Activated CD4-positive, alpha-beta T cell treated with anti-CD3 and anti-CD28 coated beads, Interleukin-2, Interleukin-4, amounts not matched to agents 100 ng/mL and 50 ng/mL, durations not matched to agents 16 hours and 8 hours (primary cell): ENCODE results near the gene FOXO6.

Source experiments
- DNase-seq: peaks from one replicate; pipeline ENCODE4 v3.0.0-alpha.2; 2020; ENCODE audit warnings: low spot score

FOXO6 gene

GRCh38 chr1:41404308-41404761 lies 43.1 kb downstream of the FOXO6 start:
- DNase-seq: peak; percentile 6

GRCh38 chr1:41407664-41408252 lies 46.5 kb downstream of the FOXO6 start:
- no peak for DNase-seq

- no peak for DNase-seq
These were observed 47.5 kb downstream of the FOXO6 start for GRCh38 chr1:41408691-41409090.

GRCh38 chr1:41409825-41410224 lies 48.6 kb downstream of the FOXO6 start:
- DNase-seq: no peak

GRCh38 chr1:41410462-41410861 lies 49.2 kb downstream of the FOXO6 start:
- DNase-seq: no peak

- DNase-seq: no peak
These were observed 50.0 kb downstream of the FOXO6 start for GRCh38 chr1:41411229-41411628.

- no peak for DNase-seq
These were observed 51.5 kb downstream of the FOXO6 start for GRCh38 chr1:41412748-41413147.

- no peak for DNase-seq
These were observed 52.6 kb downstream of the FOXO6 start for GRCh38 chr1:41413748-41414281.

- DNase-seq: no peak
These were observed 53.1 kb downstream of the FOXO6 start for GRCh38 chr1:41414296-41414695.

GRCh38 chr1:41414716-41415306 lies 53.6 kb downstream of the FOXO6 start:
- DNase-seq: no peak

GRCh38 chr1:41416081-41416480 lies 54.8 kb downstream of the FOXO6 start:
- DNase-seq: no peak

- peak; percentile 59 for DNase-seq
These were observed 55.5 kb downstream of the FOXO6 start for GRCh38 chr1:41416552-41417334.

GRCh38 chr1:41417335-41417682 lies 56.1 kb downstream of the FOXO6 start:
- DNase-seq: no peak

GRCh38 chr1:41417746-41418145 lies 56.5 kb downstream of the FOXO6 start:
- no peak for DNase-seq

- DNase-seq: no peak
These were observed 57.8 kb downstream of the FOXO6 start for GRCh38 chr1:41418857-41419583.

- DNase-seq: no peak
These were observed 58.5 kb downstream of the FOXO6 start for GRCh38 chr1:41419584-41420295.

GRCh38 chr1:41420351-41420750 lies 59.1 kb downstream of the FOXO6 start:
- no peak for DNase-seq

GRCh38 chr1:41420860-41421259 lies 59.6 kb downstream of the FOXO6 start:
- no peak for DNase-seq

GRCh38 chr1:41422306-41422705 lies 61.1 kb downstream of the FOXO6 start:
- DNase-seq: no peak

- no peak for DNase-seq
These were observed 62.4 kb downstream of the FOXO6 start for GRCh38 chr1:41423511-41424191.

- no peak for DNase-seq
These were observed 63.4 kb downstream of the FOXO6 start for GRCh38 chr1:41424581-41425118.
